A549 (cell line): ENCODE data around the gene CMAS. TPM values are rescaled to one million over a fixed set of nuclear protein-coding genes. Genes with fewer than 3 reads are reported as not detected.

Source experiments
- ATAC-seq, 2 experiments: fragments of 200-7000 bp in 1 of 2; fragments of >200 bp in 1 of 2; cut with Nextera tagmentation in 1 of 2; cut with Tn5 transposase in 1 of 2; 3 replicates each; pipeline versions ENCODE4 v1.8.0 to v1.9.1; 2018 to 2020; ENCODE audit warnings: mild to moderate bottlenecking in 1 of 2, moderate library complexity in 1 of 2
- CTCF ChIA-PET: fragments of 300-600 bp; sonication (Branson Sonifier 250); formaldehyde crosslinking; extraction: SDS; loops from one replicate; lab custom pipeline; 2021; ENCODE audit warnings: antibody characterized with exemption, inconsistent platforms; lab: Yijun Ruan, JAX
- POLR2A ChIA-PET: fragments of 350-600 bp; formaldehyde crosslinking; extraction: SDS; loops from one replicate; lab custom pipeline; 2021; ENCODE audit warnings: antibody characterized with exemption, inconsistent platforms; lab: Yijun Ruan, JAX
- DNase-seq, 2 experiments: peaks; one replicate each; pipeline versions ENCODE4 v3.0.0 to v3.0.0-alpha.2; 2011 to 2016; ENCODE audit warnings: low read depth in 1 of 2, low spot score in 1 of 2
- FAIRE-seq: peaks from 2 replicates; lab custom pipeline; 2011; peaks lifted over from hg19 to GRCh38; lab: Jason Lieb, UNC
- H3K27ac ChIP-seq, 2 experiments: fragments of >200 bp; sonication (Bioruptor Twin); formaldehyde crosslinking; 3 replicates each; pipeline ENCODE4 v1.5.1; 2016 to 2017
- H3K4me1 ChIP-seq: fragments of >200 bp; sonication (Bioruptor Twin); formaldehyde crosslinking; 3 replicates; pipeline ENCODE4 v1.6.1; 2016
- H3K4me2 ChIP-seq: fragments of >200 bp; sonication (Bioruptor Twin); formaldehyde crosslinking; 3 replicates; pipeline ENCODE4 v1.6.1; 2016
- H3K4me3 ChIP-seq: fragments of >200 bp; sonication (Bioruptor Twin); formaldehyde crosslinking; 3 replicates; pipeline ENCODE4 v1.5.1; 2016
- H3K9me3 ChIP-seq: fragments of >200 bp; sonication (Bioruptor Twin); formaldehyde crosslinking; 3 replicates; pipeline ENCODE4 v1.6.1; 2016
- BHLHE40 ChIP-seq: IDR thresholded peaks from 2 replicates; pipeline ENCODE4 v1.6.1; 2012; ENCODE audit warnings: low read depth, low read length, inconsistent platforms
- CBX2 ChIP-seq: fragments of 200-600 bp; sonication (generic); IDR thresholded peaks from 2 replicates; pipeline ENCODE4 v1.6.1; 2016; ENCODE audit warnings: low read depth, mild to moderate bottlenecking, borderline replicate concordance
- CBX8 ChIP-seq: fragments of 200-600 bp; sonication (generic); IDR thresholded peaks from 2 replicates; pipeline ENCODE4 v1.6.1; 2016
- CHD2 ChIP-seq: fragments of 150-350 bp; IDR thresholded peaks from 2 replicates; pipeline ENCODE4 v1.6.1; 2014; ENCODE audit warnings: low read length; ENCODE audit not compliant: partially characterized antibody
- CHD4 ChIP-seq: fragments of 200-600 bp; sonication (generic); IDR thresholded peaks from 2 replicates; pipeline ENCODE4 v1.6.1; 2016; ENCODE audit warnings: antibody characterized with exemption, mild to moderate bottlenecking, borderline replicate concordance
- FOSL2 ChIP-seq, 2 experiments: fragments of 450-650 bp in 1 of 2; fragments of >200 bp in 1 of 2; sonication (Bioruptor Twin) in 1 of 2; formaldehyde crosslinking; IDR thresholded peaks; 2 replicates each; pipeline versions ENCODE4 v1.5.0 to v1.6.1; 2016 to 2020; ENCODE audit warnings: mild to moderate bottlenecking in 1 of 2, moderate library complexity in 1 of 2
- HEYL ChIP-seq: fragments of 250-450 bp; sonication (Bioruptor Pico); IDR thresholded peaks from 2 replicates; pipeline ENCODE4 v1.8.0; 2021; ENCODE audit warnings: mild to moderate bottlenecking, moderate library complexity
- HOXA7 ChIP-seq: fragments of 250-450 bp; sonication (Bioruptor Pico); IDR thresholded peaks from 2 replicates; pipeline ENCODE4 v1.5.0; 2020; ENCODE audit warnings: mild to moderate bottlenecking, moderate library complexity
- HOXB13 ChIP-seq: fragments of 250-450 bp; sonication (Bioruptor Pico); IDR thresholded peaks from 2 replicates; pipeline ENCODE4 v1.5.0; 2020; ENCODE audit warnings: low read depth, mild to moderate bottlenecking, moderate library complexity
- JUN ChIP-seq, 2 experiments: fragments of >200 bp; sonication (Bioruptor Twin); formaldehyde crosslinking; IDR thresholded peaks; 2 replicates in 1 of 2; 3 replicates in 1 of 2; pipeline ENCODE4 v1.6.1; 2016 to 2017
- KDM5A ChIP-seq: fragments of 200-600 bp; sonication (generic); IDR thresholded peaks from 2 replicates; pipeline ENCODE4 v1.6.1; 2016; ENCODE audit warnings: antibody characterized with exemption, mild to moderate bottlenecking
- MAFK ChIP-seq: fragments of 450-650 bp; IDR thresholded peaks from 2 replicates; pipeline ENCODE4 v1.6.1; 2014; ENCODE audit not compliant: partially characterized antibody
- NPAS2 ChIP-seq: fragments of 250-450 bp; sonication (Bioruptor Pico); IDR thresholded peaks from 2 replicates; pipeline ENCODE4 v1.8.0; 2022; ENCODE audit warnings: mild to moderate bottlenecking, moderate library complexity, borderline replicate concordance
- ZFP36 ChIP-seq: fragments of 450-650 bp; IDR thresholded peaks from 2 replicates; pipeline ENCODE4 v1.6.1; 2014; ENCODE audit warnings: borderline replicate concordance; ENCODE audit not compliant: partially characterized antibody
- ZSCAN20 ChIP-seq: fragments of 250-450 bp; sonication (Bioruptor Pico); IDR thresholded peaks from 2 replicates; pipeline ENCODE4 v1.8.0; 2022; ENCODE audit warnings: mild to moderate bottlenecking, moderate library complexity
- WGBS: methylation state at CpG from one replicate; pipeline ENCODE4 v1.1.6; 2017; ENCODE audit errors: missing lambda C conversion rate; 5-methylcytosine and 5-hydroxymethylcytosine counted together
- polyA plus RNA-seq, 4 experiments: library from polyadenylated mRNA; depleted of rRNA in 3 of 4; stranded (reverse); fragments of >200 nt; fragmentation: RNase III in 1 of 4; extraction: RNeasy Plus Mini Kit Qiagen cat#74134 plus additional on column Dnase treatment in 1 of 4; gene quantifications; 2 replicates in 3 of 4; 3 replicates in 1 of 4; pipeline ENCODE4 v1.2.3, GENCODE V29; 2011 to 2017
- TF ChIP-seq, protein P1 (sequence below): IDR thresholded peaks from 2 replicates; pipeline ENCODE4 v1.6.1; 2012
- TF ChIP-seq, protein P2 (sequence below): fragments of 200-600 bp; sonication (generic); IDR thresholded peaks from 2 replicates; pipeline ENCODE4 v1.6.1; 2016; ENCODE audit warnings: antibody characterized with exemption, mild to moderate bottlenecking, moderate library complexity
- TF ChIP-seq, protein P3 (sequence below): fragments of 450-650 bp; IDR thresholded peaks from 2 replicates; pipeline ENCODE4 v1.6.1; 2014; ENCODE audit warnings: antibody characterized with exemption
- TF ChIP-seq, protein P4 (sequence below): fragments of >200 bp; sonication (Bioruptor Twin); formaldehyde crosslinking; IDR thresholded peaks from 2 replicates; pipeline ENCODE4 v1.6.1; 2016
- TF ChIP-seq, protein P5 (sequence below): fragments of 250-450 bp; sonication (Bioruptor Pico); IDR thresholded peaks from 2 replicates; pipeline ENCODE4 v1.5.0; 2020; ENCODE audit warnings: low read depth, mild to moderate bottlenecking, moderate library complexity
- TF ChIP-seq, protein P6 (sequence below): fragments of >200 bp; sonication (Bioruptor Twin); formaldehyde crosslinking; IDR thresholded peaks from 3 replicates; pipeline ENCODE4 v1.5.1; 2016

The CMAS gene
- polyA plus RNA-seq, 2 of the 4 experiments (the other 2 are of a cell fraction) = 47.1 to 68.2 TPM

DNA sequence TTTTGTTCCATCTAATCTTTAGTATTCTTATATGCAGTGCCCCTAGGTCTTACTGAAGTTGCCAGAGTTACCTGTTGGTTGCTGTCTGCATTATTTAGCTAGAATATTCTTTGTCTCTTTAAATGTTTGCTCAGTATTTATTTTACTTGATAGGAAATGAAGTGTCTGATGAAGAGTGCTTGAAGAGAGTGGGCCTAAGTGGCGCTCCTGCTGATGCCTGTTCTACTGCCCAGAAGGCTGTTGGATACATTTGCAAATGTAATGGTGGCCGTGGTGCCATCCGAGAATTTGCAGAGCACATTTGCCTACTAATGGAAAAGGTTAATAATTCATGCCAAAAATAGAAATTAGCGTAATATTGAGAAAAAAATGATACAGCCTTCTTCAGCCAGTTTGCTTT, 18.9 kb downstream of the CMAS start:
- WGBS = 97% methylated on average over 4 of the region's 4 CpGs
- DNase-seq = no peak
- no peak for FAIRE-seq
- Histone ChIP-seq H3K4me2 (no peak overlapping the region), H3K9me3 (no peaks in the 10 kb centered on the region), H3K4me3 (no peak overlapping the region), H3K4me1 (no peaks in the 10 kb centered on the region), H3K27ac (no peak overlapping the region)
- ATAC-seq = no peak
- CTCF ChIA-PET = no interaction called here
- TF ChIP-seq, protein P1, sequence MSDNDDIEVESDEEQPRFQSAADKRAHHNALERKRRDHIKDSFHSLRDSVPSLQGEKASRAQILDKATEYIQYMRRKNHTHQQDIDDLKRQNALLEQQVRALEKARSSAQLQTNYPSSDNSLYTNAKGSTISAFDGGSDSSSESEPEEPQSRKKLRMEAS = no peak
- TF ChIP-seq, protein P2, sequence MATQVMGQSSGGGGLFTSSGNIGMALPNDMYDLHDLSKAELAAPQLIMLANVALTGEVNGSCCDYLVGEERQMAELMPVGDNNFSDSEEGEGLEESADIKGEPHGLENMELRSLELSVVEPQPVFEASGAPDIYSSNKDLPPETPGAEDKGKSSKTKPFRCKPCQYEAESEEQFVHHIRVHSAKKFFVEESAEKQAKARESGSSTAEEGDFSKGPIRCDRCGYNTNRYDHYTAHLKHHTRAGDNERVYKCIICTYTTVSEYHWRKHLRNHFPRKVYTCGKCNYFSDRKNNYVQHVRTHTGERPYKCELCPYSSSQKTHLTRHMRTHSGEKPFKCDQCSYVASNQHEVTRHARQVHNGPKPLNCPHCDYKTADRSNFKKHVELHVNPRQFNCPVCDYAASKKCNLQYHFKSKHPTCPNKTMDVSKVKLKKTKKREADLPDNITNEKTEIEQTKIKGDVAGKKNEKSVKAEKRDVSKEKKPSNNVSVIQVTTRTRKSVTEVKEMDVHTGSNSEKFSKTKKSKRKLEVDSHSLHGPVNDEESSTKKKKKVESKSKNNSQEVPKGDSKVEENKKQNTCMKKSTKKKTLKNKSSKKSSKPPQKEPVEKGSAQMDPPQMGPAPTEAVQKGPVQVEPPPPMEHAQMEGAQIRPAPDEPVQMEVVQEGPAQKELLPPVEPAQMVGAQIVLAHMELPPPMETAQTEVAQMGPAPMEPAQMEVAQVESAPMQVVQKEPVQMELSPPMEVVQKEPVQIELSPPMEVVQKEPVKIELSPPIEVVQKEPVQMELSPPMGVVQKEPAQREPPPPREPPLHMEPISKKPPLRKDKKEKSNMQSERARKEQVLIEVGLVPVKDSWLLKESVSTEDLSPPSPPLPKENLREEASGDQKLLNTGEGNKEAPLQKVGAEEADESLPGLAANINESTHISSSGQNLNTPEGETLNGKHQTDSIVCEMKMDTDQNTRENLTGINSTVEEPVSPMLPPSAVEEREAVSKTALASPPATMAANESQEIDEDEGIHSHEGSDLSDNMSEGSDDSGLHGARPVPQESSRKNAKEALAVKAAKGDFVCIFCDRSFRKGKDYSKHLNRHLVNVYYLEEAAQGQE = no peak
- TF ChIP-seq ZFP36 = no peak
- no peak for TF ChIP-seq NPAS2 (CRISPR knock-in tag)
- TF ChIP-seq CHD4 = no peak
- TF ChIP-seq HEYL = no peak
- no peak for TF ChIP-seq BHLHE40
- no peak for TF ChIP-seq JUN (IDR thresholded peaks at IDR 0.05)
- TF ChIP-seq, protein P3, sequence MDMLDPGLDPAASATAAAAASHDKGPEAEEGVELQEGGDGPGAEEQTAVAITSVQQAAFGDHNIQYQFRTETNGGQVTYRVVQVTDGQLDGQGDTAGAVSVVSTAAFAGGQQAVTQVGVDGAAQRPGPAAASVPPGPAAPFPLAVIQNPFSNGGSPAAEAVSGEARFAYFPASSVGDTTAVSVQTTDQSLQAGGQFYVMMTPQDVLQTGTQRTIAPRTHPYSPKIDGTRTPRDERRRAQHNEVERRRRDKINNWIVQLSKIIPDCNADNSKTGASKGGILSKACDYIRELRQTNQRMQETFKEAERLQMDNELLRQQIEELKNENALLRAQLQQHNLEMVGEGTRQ = no peak
- POLR2A ChIA-PET = no interaction called here

DNA sequence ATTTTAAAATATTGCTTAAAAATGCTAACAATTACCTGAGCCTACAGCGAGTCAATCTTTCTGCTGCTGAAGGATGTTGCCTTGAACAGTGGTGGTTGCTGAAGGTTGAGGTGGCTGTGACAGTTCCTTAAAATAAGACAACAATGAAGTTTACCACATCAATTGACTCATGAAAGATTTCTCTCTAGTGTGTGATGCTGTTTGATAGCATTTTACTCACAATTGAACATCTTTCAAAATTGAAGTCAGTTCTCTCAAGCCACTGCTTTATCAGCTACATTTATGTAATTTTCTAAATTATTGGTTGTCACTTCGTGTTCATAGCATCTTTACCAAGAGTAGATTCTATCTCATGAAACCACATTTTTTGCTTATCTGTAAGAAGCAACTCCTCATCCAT, 20.3 kb downstream of the CMAS start:
- ATAC-seq (no peak), DNase-seq (no peak)
- ChIA-PET POLR2A (no interaction called here), CTCF (no interaction called here)
- no peaks in the 10 kb centered on the region for H3K4me1 ChIP-seq
- no peak overlapping the region for H3K4me2 ChIP-seq
- WGBS = 91% methylated on average over 2 of the region's 2 CpGs
- no peak overlapping the region for H3K27ac ChIP-seq
- TF ChIP-seq CBX2 (no peak), MAFK (no peak), JUN (IDR thresholded peaks at IDR 0.05) (no peak), KDM5A (no peak), CHD2 (no peak), CBX8 (no peak), CHD4 (no peak), FOSL2 (IDR thresholded peaks at IDR 0.05) (no peak), FOSL2 (CRISPR knock-in tag; IDR thresholded peaks at IDR 0.05) (no peak), HOXA7 (CRISPR knock-in tag) (no peak), HOXB13 (CRISPR knock-in tag) (no peak), ZSCAN20 (no peak)
- TF ChIP-seq, protein P4, sequence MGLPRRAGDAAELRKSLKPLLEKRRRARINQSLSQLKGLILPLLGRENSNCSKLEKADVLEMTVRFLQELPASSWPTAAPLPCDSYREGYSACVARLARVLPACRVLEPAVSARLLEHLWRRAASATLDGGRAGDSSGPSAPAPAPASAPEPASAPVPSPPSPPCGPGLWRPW = no peak
- TF ChIP-seq, protein P5, sequence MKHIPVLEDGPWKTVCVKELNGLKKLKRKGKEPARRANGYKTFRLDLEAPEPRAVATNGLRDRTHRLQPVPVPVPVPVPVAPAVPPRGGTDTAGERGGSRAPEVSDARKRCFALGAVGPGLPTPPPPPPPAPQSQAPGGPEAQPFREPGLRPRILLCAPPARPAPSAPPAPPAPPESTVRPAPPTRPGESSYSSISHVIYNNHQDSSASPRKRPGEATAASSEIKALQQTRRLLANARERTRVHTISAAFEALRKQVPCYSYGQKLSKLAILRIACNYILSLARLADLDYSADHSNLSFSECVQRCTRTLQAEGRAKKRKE = no peak
- TF ChIP-seq, protein P6, sequence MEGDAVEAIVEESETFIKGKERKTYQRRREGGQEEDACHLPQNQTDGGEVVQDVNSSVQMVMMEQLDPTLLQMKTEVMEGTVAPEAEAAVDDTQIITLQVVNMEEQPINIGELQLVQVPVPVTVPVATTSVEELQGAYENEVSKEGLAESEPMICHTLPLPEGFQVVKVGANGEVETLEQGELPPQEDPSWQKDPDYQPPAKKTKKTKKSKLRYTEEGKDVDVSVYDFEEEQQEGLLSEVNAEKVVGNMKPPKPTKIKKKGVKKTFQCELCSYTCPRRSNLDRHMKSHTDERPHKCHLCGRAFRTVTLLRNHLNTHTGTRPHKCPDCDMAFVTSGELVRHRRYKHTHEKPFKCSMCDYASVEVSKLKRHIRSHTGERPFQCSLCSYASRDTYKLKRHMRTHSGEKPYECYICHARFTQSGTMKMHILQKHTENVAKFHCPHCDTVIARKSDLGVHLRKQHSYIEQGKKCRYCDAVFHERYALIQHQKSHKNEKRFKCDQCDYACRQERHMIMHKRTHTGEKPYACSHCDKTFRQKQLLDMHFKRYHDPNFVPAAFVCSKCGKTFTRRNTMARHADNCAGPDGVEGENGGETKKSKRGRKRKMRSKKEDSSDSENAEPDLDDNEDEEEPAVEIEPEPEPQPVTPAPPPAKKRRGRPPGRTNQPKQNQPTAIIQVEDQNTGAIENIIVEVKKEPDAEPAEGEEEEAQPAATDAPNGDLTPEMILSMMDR = no peak
- TF ChIP-seq, all 56 proteins: peak for 0
- Histone ChIP-seq H3K4me3 (no peak overlapping the region), H3K9me3 (no peaks in the 10 kb centered on the region)
- no peak for FAIRE-seq
